NCI-H1105 (cell line): Measurements from ENCODE around the gene GPRIN3.
"Not testable (repeated sequence)": the region's sequence is repeated elsewhere in the genome, so short reads cannot be mapped to it uniquely, and the experiment has no call there.

Experiments
- DNase-seq: peaks from one replicate; lab custom pipeline; 2025; lab: John Stamatoyannopoulos, UW

GPRIN3 gene

GRCh38 chr4:89256203-89256800, 51.3 kb downstream of the GPRIN3 start:
- DNase-seq = no peak

DNA sequence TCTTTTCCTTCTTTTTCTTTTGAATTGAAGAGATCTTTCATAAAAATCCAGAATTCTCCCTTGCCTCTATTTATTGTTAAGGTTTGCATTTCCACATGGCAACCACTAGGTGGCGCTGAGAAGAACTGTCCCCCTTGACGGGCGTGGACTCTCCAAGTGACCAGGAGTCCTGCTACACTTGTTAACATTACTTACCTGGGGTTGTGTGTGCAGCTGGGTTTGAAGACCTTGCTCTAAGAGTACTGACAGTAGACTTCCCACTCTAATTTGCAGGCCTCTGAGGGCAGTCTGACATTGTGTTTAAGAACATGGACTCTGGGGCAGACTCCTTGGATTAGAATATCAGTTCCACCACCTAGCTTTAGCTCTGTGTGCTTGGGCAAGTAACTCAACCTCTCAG, 52.8 kb downstream of the GPRIN3 start:
- DNase-seq = no peak

DNA sequence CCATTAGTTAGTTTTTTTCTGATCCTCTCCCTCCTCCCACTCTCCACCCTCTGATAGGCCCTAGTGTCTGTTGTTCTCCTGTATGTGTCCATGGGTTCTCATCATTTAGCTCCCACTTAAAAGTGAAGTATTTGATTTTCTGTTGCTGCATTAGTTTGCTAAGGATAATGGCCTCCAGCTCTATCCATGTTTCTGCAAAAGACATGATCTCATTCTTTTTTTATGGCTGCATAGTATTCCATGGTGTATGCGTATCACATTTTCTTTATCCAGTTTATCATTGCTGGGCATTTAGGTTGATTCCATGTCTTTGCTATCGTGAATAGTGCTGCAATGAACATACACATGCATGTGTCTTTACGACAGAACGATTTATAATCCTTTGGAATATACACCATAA, 53.3 kb downstream of the GPRIN3 start:
- not testable (repeated sequence) for DNase-seq

- DNase-seq = no peak
These were observed 53.7 kb downstream of the GPRIN3 start for GRCh38 chr4:89253935-89254334.

GRCh38 chr4:89253311-89253710, 54.3 kb downstream of the GPRIN3 start:
- DNase-seq = no peak

- DNase-seq = no peak
These were observed 56.2 kb downstream of the GPRIN3 start for GRCh38 chr4:89251396-89251795.

GRCh38 chr4:89249716-89250361, 57.8 kb downstream of the GPRIN3 start:
- no peak for DNase-seq

DNA sequence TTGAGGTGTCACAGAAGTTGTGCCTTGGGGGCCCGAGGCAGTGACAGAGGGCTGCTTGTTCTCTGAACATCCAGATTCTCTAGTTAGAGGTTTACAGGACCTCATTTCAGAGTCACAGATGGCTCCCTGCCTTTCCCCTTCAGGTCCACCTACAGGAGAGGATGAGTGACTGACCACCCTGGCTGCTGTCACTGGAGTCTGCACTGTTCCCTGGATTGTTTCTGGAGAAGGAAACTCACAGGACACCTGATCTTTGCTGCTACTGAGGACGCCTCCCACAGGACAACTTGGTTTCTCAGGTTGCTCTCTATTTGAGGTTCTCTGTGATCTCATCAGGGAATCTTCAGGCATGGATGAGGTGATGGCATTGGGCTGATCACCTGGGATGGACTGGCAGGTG, 58.3 kb downstream of the GPRIN3 start:
- DNase-seq = no peak

DNA sequence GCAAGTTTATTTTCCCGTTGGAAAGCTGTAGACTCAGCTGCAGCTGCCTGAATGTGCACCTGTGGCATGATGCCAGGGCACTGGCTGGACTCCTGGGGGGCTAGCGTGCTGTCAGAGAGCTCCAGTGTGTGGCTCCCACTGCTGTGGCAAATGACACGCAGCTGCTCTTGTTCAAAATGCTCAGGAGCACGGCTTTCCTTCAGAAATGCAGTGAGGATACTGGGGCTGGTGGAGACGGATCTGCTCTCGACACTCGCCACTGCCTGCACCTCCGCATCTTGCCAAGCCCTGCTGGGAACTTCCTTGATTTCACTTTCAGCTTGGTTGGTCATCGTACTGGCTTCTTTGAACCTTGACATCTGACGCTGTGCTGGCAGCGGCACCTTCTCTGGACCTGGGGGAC, 58.7 kb downstream of the GPRIN3 start:
- peak; percentile 66 for DNase-seq

DNA sequence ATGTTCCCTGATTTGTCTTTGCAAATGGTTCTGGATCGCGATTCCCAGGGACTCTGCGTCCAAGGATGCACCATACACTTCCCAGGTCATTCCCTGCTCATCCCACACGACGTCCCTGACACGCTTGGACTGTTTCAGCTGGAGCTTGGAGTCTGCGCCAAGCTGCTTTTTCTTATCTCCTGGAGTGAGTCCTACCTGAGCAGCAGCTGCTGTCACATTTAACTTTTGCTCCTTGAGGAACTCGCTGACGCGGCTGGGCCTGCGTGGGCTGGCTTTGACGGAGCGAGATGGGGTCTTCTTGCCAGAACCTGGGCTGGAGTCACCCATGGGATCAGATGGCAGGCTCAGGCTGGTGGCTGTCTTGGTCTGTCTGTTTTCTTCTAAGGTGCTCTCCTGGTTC, 59.6 kb downstream of the GPRIN3 start:
- DNase-seq = no peak

DNA sequence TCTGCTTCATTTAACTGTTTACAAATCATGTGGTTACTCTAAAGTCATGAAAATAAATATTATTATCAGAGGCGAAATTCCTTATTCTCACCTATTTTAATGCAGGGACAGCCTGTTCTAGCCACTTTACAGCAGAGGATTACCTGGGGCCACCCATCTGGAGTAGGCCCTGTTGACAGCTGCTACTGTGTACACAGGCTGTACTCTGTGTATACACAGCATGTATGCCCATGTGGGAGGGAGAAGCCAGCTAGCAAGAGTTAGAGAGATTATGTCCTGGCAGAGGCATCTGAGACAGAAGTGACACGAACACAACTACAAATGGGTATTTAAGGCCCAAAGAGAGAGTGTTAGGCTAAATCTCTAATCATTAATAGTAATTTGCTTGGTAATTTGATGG, 62.1 kb downstream of the GPRIN3 start:
- no peak for DNase-seq

DNA sequence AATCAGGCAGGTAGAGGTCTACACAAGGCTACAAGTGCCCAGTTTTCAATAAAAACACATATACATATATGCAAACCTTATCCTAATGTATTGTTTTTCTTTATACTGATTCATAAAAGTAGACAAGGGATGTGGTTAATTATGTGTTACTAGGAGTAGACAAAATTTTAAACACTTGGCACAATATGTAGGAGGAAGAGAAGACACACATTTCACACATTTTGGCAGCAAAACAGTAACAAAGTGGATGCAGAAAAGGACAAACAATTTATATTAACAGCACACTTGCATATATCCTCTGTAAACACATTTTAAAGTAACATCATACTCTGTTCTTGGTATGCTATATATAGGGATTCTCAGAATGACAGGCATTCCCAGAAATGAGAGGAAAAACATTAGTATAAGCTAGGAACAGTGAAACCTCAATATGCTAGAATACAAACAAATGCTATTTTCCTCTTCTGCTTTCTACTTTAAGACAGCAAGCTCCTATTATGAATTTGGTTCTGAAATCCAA, 63.8 kb downstream of the GPRIN3 start:
- no peak for DNase-seq

DNA sequence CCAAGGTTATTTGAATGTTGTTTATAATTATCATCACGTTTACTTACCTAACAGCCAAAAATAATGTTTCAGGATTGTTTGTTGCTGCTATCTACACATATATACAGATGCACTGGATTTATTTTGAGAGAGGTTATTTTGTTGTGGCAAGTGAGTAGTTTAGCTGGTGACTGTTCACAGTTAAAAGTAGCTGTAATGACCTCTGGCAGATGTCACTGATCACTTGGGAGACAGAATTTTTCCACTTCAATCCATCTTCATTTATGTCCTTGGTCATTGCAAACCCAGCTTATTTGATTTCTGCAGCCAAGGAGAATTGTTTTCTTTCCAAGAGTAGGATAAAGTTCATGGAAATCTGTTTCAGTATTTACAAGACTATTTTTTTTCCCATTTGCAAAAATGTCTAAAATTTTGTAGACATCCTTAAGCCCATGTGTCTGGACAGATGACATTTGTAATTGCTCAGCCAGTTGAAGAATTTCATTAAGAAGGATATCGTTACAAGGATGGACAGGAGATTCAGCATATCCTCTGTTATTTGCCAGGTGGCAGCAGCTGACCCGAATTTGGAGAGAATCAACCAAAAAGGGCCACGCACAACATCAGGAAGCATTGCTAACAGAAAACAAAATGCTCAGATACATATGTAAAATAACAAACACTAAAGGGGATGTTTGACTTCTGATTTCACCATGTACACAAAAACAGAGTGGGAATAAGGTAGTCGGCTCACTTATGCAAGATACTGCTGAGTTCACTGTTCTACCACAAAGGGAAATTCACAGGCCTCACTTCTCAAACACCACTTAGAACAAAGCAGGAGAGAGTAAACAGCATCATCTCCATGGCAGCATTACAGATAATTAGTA, 64.5 kb downstream of the GPRIN3 start:
- peak; percentile 35 for DNase-seq

DNA sequence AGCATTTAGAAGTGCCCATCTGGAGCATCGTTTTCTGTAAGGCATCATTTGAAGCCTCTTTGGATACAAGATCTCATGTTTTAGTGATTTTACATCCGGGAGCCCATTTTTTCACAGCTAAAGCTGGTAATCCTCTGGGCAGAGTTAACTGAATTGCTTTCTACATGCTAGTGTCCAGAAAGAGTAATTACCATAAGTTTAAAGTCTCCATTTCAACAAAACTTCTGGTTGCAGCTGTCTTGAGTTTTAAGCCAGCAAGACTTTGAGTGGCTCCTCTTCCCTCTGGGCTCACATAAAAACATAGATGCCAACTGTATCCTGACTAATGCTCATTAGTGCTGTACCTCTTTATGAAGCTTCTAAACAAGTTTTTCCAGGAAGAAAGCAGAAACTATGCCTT, 65.4 kb downstream of the GPRIN3 start:
- no peak for DNase-seq

GRCh38 chr4:89230271-89230670, 77.3 kb downstream of the GPRIN3 start:
- no peak for DNase-seq

DNA sequence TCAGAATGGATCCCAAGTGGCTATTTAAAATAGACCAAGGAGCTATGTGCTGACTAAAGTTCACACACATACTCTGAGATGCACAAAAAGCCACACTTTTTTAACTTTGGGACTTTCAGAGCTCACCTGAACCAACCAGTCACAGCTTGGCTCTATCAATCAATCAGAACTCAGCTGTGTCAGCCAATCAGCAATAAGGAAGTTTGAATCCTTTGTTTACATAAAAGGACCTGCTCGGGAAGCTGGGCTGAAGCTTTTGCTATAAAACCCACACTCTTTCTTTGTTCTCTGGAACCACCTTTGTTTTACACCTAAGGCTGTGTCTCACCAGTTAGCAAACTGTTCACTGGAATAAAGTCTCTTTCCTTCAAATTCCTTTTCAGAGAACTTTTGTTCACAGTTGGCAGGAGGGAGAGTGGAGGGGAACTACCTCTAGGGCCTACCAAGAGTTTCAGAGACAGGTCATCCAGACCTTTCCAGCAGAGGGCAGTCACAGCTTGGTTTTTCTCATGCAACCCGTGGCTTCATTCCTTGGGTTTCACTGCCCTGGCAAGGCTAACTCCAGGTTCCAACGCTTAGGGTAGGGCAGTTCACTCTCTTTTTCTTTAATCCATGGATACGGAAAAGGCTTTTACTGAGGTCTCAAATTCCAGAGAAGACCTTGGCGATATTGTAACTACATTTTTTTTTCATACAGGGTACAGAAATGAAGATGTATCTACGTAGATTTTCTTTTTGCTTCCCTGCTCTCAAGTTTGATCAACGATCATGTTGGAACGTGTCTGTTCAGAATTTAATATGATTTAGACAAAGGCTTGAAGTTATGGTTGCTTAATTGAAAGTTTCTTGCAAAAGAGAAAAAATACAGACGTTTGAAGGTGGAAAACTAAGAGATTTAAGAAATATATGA, 80.7 kb downstream of the GPRIN3 start:
- DNase-seq = peak; percentile 54

DNA sequence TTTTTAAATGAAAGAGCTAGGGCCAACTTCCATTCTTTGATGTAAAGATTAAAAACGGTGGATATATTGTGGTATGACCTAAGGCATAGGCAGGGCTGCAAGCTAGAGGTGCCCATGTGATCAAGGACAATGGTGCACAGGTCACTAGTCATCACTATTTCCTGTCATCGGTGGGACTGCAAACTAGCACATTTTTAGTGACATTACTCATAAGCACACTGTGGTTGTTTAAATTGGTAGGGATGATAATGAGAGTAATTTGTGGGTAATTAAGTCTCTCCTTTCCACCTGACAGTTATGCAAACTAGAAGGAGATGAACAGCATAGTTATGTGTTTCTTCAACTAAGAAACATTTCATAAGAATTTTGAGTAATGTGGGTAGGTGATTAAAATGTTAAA, 85.4 kb downstream of the GPRIN3 start:
- no peak for DNase-seq

DNA sequence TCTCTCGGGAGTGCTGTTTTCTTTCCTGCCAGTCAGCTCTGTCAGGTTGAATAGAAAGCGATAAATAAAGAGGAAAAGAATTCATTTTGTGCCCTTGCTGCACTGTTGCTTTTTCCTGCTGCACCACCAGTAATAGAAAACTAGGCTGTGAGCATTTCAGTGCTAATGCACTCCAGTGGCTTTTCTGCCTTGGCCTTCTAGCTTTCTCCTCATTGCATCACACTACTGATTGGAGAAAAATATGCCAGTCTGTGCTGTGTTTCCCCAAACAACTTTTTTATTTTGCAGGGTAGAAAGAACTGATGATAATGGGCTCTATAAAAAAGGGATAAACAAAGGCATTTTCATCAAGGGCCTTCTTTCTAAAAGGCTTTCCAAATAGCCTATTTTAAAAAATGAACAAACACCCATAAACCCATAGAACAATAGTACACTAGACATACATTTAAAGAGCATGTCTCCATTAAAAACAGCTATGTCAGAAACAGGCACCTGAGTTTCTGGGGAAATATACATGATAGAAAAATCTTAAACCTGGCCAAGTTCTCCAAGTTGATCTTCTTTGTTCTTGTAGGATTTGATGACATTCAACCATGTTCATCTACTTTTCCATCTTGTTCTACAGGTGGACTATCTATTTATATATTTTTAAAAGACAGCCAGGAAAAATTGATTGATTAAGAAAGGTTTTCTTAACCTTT, 86.3 kb downstream of the GPRIN3 start:
- DNase-seq = no peak

GRCh38 chr4:89218587-89218986, 89.0 kb downstream of the GPRIN3 start:
- DNase-seq = no peak

- no peak for DNase-seq
These were observed 90.0 kb downstream of the GPRIN3 start for GRCh38 chr4:89217604-89218003.

GRCh38 chr4:89216866-89217265, 90.7 kb downstream of the GPRIN3 start:
- DNase-seq = no peak
